Mesenteric fat pad (tissue), 1 donor: ENCODE measurements around the gene PHACTR1. TPM values are rescaled to one million over a fixed set of nuclear protein-coding genes. Genes with fewer than 3 reads are reported as not detected.

Source experiments
- DNase-seq: peaks from one replicate; pipeline ENCODE4 v3.0.0-alpha.2; 2020; ENCODE audit warnings: low spot score
- total RNA-seq: library from RNA; stranded (reverse); fragmentation: NEBNext Ultra II Directional; extraction: Animal tissue kit (Norgen Biotek cat#: 25700); gene quantifications from one replicate; pipeline ENCODE4 v1.2.1, GENCODE V29; 2021
- donor health status: DM: yes; HTN: yes; CAD: no.

Gene PHACTR1
- total RNA-seq, 1 donor from 2014 or later, result 10.8 TPM

GRCh38 chr6:12802440-12802839 is 85.9 kb downstream of the PHACTR1 start:
- DNase-seq, result no peak

GRCh38 chr6:12803486-12803885 is 86.9 kb downstream of the PHACTR1 start:
- no peak for DNase-seq

- DNase-seq, result no peak
These were observed 88.5 kb downstream of the PHACTR1 start for GRCh38 chr6:12804952-12805645.

GRCh38 chr6:12806136-12806535 is 89.6 kb downstream of the PHACTR1 start:
- no peak for DNase-seq

- no peak for DNase-seq
These were observed 90.2 kb downstream of the PHACTR1 start for GRCh38 chr6:12806796-12807195.

- DNase-seq, result no peak
These were observed 95.0 kb downstream of the PHACTR1 start for GRCh38 chr6:12811519-12811918.

- DNase-seq, result no peak
These were observed 96.8 kb downstream of the PHACTR1 start for GRCh38 chr6:12813321-12813720.

GRCh38 chr6:12814015-12814414 is 97.4 kb downstream of the PHACTR1 start:
- DNase-seq, result no peak

- no peak for DNase-seq
These were observed 98.5 kb downstream of the PHACTR1 start for GRCh38 chr6:12815089-12815488.

- no peak for DNase-seq
These were observed 99.5 kb downstream of the PHACTR1 start for GRCh38 chr6:12815884-12816600.

GRCh38 chr6:12818324-12818723 is 101.8 kb downstream of the PHACTR1 start:
- no peak for DNase-seq

- no peak for DNase-seq
These were observed 107.3 kb downstream of the PHACTR1 start for GRCh38 chr6:12823847-12824246.

GRCh38 chr6:12826584-12826983 is 110.0 kb downstream of the PHACTR1 start:
- no peak for DNase-seq

GRCh38 chr6:12827921-12828320 is 111.4 kb downstream of the PHACTR1 start:
- no peak for DNase-seq

GRCh38 chr6:12832226-12832735 is 115.7 kb downstream of the PHACTR1 start:
- DNase-seq, result no peak

- DNase-seq, result no peak
These were observed 119.4 kb downstream of the PHACTR1 start for GRCh38 chr6:12836009-12836408.

GRCh38 chr6:12841619-12842018 is 125.1 kb downstream of the PHACTR1 start:
- DNase-seq, result no peak

GRCh38 chr6:12842114-12842513 is 125.5 kb downstream of the PHACTR1 start:
- no peak for DNase-seq

GRCh38 chr6:12842658-12843057 is 126.1 kb downstream of the PHACTR1 start:
- DNase-seq, result no peak

GRCh38 chr6:12844284-12845223 is 128.0 kb downstream of the PHACTR1 start:
- no peak for DNase-seq

- no peak for DNase-seq
These were observed 128.8 kb downstream of the PHACTR1 start for GRCh38 chr6:12845224-12846004.
